OCI-M2 (cell line): ENCODE data around the gene NTNG2.

Experiments
- DNase-seq: peaks from one replicate; lab custom pipeline; 2025; ENCODE audit not compliant: unreplicated experiment; lab: John Stamatoyannopoulos, UW

The NTNG2 gene

DNA sequence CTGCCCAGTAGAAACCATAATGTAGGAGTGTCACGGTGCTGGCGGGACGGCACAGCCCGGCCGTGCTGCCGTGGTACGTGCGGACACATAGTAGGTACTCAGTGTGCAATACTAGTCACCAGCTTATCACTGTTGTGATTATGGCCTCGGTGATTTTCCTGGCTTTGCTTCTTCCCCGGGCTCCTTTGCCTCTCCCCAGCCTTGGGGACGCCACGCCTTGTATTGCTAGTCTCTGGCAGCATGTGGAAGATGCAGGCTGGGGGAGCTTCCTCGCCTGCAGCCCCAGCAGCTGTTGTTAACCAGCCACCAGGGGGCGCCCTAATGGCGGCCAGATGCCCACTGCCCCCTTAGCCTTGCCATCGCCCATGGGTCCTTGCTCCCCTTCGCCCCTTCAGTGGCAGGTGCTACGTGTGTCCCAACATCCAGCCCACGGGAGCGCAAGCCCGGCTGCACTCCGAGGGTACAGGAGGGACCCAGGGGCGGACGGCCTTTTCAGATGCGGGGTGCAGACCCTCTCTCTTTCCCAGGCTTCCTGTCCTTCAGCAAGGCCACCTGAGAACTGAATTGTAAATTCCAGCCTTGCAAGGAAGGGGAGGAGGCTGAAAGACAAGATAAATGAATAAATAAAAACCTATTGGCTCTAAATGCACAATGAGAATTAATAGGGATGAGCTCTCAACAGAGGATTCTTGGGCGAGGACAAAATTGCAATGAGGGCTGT, 8.0 kb downstream of the NTNG2 start:
- DNase-seq = no peak

- no peak for DNase-seq
Observed at GRCh38 chr9:132171702-132172101, 9.8 kb downstream of the NTNG2 start.

DNA sequence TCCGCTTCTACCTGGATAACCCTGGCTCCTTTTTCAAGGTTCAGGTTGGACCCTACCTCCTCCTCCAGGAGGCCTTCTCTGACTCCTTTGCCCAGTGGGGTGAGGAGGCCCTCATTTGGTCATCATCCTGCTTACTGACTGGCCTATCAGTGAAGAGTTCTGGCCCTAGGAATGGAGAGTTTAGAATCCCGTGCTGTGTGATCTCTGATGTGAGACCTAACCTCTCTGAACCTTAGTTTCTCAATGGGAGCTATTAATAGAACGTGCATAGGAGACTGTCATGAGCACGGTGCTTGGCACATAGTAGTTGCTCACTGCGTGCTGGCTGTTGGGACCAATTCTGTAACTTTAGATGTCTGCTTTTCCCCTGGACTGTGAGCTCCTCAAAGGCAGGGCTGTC, 10.3 kb downstream of the NTNG2 start:
- no peak for DNase-seq

DNA sequence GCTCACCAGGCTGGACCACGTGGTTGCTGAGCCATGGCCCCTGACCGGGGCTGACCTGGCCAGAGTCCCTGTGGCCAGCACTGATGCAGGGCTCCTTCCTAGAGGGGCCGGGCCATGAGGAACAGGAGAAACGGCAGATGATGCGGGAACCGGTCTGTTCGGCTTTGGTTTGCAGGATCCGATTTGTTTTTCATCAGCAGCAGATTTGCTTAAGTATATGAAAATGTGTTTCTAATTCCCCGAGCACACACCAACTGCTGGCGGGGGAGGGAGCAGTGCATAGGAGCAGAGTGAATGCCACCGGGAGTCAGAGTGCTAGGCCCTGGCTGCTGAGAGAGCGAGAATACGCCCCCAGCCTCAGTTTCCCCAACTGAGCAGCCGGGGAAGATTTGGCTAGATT, 13.6 kb downstream of the NTNG2 start:
- DNase-seq = no peak

DNA sequence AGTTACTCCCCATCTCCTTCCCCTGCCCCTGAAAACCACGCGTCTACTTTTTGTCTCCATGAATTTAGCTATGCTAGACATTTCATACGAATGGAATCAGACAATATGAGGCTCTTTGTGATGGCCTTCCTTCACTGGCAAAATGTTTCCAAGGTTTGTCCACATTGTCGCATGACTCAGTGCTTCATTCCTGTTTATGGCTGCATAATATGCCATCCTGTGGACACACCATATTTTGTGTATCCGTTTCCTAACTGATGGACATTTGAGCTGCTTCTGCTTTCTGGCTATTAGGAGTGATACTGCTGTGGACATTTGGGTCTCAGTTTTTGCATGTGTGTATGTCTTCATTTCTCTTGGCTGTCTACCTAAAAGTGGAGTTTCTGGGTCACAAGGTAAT, 14.5 kb downstream of the NTNG2 start:
- DNase-seq = no peak

DNA sequence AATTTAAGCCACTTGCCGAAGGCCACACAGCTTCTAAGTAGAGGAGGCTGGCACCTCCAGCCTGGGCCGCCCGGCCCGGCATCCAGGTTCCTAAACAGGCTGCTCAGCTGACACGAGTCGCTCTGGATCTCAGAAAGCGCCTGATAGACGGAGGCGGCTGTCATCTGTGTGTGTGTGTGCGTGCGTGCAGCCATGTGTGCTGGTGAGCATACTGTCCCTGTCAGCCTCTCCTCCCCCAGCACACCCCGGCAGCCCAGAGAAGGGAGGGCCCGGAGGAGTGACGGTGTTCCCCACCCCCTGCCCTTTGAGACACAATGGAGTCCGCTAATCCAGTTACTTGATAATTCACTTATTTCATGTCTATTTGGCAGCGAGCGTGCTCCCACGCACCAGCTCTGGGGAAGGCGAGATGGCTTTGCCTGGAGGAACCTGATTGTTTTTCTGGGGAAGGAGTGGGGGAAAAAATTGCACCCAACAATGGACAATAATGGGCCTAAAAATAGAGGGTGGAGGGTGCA, 20.0 kb downstream of the NTNG2 start:
- DNase-seq = no peak

DNA sequence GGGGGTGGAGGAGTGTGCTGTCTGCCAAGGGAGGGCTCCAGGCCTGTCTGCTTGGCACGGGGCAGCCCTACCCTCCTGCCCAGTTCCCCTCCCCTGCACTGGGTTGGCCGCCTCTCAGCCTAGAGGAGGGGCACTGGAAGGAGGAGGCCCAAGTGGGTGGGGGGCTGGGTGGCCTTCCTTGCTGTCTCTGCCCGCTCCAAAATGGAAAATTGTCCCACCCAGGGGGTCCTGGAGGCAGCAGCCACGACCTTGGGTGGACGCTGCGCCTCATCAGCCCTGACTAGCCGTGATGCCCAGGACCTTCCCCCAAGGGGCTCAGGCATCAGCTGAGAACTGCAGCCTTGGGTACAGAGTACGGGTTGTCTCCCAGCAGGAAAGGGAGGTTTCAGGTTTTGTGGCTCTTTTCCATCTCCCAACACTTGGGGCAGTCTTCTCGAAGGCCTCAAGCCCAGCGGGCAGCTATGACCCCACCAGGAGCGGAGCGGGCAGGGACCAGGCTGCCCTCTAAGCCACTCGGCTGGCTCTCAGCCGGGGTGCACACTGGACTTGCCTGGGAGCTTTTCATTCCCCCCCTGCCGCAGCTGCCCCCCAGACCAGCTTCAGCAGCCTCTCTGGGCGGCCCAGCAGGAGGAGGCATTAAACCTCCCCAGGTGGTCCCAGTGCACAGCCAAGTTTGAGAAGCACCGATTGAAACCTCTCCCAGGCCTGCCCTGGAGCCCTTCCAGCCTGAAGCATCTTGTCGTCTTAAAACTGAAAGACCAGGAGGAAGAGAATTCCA, 20.6 kb downstream of the NTNG2 start:
- DNase-seq = no peak

DNA sequence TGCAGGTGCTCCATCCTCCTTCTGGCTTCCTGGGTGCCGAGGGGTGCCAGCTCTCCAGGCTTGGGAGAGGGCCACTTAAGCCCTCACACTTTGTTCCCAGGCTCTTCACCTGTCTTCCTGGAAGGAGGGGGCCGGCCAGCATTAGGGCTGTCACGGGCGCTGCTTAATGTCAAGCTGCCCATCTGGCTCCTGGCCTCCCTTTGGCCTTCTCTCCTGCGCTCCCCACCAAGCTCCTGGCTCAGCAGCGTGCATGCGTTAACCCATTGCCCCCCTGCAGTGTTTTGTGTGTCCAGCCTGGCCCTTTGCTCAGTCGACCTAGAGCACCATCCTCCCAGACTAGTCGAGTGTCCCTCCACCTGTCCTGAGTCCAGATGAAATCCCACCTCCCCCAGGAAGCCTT, 21.3 kb downstream of the NTNG2 start:
- no peak for DNase-seq

- DNase-seq = no peak
Observed at GRCh38 chr9:132183715-132184114, 21.9 kb downstream of the NTNG2 start.

DNA sequence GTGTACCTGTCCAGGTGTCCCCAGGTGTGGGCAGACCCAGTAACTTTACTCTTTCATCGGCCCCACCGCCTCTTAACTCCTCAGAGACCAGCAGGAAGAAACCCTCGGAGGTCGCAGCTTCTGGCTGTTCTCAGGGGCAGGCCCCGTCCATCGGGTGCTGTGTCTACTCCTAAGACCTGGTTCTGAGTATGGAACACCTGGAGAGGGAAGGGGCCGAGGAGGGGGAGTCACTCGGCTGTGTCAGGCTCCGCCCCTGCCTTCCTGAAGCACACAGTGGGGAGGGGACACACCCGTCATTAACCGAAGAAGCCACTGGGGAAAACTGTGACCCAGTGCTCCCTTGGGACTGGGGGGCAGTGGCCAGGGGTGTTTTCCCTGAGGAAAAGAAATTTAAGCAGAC, 22.3 kb downstream of the NTNG2 start:
- no peak for DNase-seq

DNA sequence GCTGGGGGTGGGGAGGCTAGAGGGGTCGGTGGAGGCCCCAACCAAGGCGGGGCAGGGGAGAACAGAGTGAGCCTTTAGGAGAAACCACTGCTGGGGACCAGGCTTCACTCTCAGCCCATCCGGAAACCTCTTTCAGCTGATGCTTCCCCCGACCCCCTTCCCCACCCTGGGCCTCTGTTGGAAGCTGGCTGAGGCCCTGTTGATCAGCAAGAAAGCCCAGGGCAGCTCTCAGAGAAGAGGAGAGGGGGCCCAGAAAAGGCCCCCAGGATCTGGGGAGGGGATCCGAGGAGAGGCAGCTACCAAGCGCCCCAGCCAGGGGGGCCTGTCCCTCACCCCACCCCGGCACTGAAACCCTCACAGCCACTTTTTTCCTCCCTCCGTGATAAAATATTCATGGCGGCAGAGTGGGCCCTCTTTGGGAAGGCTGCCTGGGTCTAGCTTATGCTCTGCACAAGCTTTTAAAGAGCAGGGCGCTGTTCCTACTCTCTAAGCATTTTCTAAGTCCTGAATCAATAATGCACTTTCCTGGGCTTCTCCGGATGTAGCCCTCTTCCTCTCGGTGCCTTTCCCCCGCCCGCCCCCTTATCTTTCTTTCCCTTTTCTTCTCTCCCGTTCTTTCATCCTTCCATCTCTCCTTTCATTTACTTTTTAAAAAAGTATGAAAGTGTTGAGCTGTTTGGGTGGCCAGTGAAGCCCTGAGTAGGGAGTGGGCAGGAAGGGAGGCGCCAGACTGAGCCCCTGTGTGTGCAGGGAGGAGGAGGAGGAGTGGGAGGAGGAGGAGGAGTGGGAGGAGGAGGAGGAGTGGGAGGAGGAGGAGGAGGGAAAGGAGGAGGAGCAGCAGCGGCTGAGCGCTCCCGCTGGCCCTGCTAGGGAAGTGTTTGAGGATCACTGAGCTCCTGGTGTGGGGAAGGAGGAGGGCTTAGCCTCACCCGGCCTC, 23.5 kb downstream of the NTNG2 start:
- no peak for DNase-seq

GRCh38 chr9:132187121-132187620, 25.3 kb downstream of the NTNG2 start:
- DNase-seq = no peak

- no peak for DNase-seq
Observed at GRCh38 chr9:132190966-132191365, 29.1 kb downstream of the NTNG2 start.

DNA sequence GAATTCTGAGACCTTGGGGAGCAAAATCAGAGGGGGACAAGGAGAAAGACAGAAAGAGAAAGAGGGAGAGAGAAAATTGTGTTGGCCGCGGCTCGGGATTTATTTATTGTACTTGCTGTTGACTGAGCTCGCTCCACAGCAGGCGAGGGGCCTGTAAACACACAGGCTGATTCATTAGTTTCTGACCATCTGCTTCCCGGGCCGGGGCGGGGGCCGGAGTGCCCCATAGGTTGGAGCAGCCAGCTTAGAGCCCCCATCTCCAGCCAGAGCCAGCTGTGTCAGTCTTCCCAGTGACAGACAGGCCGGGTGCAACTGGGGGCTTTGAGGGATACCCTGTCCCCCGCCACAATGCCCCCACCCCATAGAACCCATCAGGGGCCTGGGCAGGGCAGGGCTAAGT, 30.9 kb downstream of the NTNG2 start:
- DNase-seq = no peak

DNA sequence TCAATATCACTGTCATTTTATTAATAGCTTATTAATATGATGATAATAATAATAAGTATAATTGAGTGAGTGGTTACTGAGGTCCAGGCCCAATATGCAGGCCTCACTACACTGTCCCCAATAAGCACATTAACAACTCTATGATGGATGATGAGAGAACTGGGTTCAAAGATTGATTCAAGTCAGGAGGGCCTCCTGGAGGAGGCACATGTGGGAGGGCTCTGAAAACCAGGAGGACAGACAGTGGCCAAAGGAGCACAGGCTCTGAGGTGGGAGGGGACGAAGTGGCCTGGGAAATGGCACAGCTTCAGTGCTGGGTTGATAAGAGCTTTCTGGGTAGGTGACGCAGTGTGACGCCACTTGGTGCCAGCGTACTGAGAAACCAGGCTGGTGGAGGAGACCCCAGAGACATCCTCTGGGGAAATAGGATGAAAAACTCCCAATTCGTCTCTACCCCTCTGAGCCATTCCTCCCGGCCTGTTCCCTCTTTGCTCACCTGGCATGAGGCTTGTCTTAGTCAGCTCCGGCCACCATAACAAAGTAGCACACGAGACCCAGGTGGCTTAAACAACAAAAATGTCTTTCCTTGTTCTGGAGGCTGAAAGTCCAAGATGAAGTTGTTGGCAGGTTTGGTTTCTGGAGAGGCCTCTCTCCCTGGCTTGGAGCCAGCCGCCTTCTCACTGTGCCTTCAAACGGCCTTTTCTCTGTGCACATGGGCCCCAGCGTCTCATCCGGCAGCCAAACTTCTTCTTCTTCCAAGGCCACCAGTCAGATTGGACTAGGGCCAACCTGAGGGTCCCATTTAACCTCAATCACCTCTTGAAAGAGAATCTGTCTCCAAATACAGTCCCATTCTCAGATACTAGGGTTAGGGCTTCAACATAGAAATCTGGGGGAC, 31.6 kb downstream of the NTNG2 start:
- no peak for DNase-seq

GRCh38 chr9:132194508-132194907, 32.6 kb downstream of the NTNG2 start:
- no peak for DNase-seq

- DNase-seq = no peak
Observed at GRCh38 chr9:132197315-132197714, 35.5 kb downstream of the NTNG2 start.

DNA sequence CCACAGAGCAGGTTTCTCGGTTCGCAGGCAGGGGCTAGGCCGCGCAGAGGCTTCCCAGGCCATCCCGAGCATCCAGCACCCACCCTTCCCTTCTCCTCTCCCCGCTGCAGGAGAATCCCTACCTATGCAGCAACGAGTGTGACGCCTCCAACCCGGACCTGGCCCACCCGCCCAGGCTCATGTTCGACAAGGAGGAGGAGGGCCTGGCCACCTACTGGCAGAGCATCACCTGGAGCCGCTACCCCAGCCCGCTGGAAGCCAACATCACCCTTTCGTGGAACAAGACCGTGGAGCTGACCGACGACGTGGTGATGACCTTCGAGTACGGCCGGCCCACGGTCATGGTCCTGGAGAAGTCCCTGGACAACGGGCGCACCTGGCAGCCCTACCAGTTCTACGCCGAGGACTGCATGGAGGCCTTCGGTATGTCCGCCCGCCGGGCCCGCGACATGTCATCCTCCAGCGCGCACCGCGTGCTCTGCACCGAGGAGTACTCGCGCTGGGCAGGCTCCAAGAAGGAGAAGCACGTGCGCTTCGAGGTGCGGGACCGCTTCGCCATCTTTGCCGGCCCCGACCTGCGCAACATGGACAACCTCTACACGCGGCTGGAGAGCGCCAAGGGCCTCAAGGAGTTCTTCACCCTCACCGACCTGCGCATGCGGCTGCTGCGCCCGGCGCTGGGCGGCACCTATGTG, 36.1 kb downstream of the NTNG2 start:
- DNase-seq = no peak

DNA sequence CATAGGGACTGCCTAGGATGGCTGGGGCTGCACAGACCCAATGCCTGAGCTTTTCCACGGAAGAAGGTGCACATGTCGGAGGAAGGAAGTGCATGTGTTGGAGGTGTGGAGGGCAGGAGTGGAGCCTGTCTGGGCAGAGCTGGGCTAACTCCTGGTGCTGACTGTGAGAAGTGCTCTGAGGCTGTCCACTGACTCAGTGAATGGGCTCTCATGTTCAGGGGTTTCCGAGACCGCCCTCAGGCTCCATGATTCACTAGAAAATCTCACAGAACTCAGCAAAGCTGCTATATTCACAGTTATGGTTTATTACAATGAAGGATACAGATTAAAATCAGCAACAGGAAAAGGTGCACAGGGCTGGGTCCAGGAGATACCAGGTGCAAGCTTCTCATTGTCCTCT, 37.2 kb downstream of the NTNG2 start:
- DNase-seq = no peak

DNA sequence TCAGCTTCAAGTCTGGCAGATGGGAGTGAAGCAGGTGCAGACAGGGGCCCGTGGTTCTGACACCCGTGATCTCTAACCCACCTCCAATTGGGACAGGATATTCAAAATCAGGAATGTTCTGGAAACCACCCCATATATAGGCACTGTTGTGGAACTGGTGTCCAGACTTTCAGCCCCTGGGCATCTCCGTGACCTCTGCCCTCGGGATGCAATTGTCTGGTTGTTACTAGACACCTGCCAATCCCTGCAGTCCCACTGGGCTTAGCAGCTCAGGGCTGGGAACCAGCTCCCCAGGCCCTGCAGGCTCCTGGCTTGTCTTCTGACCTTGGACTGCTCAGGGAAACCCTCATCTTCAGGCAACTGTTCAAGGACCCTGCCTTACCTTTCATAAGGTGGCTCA, 38.8 kb downstream of the NTNG2 start:
- no peak for DNase-seq
